HepG2 (cell line): ENCODE measurements around the gene COL25A1. TPM values are rescaled to one million over a fixed set of nuclear protein-coding genes. Genes with fewer than 3 reads are reported as not detected.

Experiments used
- ATAC-seq: fragments of 200-7000 bp; cut with Tn5 transposase; 3 replicates; pipeline ENCODE4 v1.9.1; 2020; ENCODE audit warnings: mild to moderate bottlenecking, moderate library complexity
- BruUV-seq: library from RNA; stranded (reverse); fragments of 400-500 nt; replicated peaks from 2 replicates; lab custom pipeline; 2021; lab: Mats Ljungman, UMichigan
- CTCF ChIA-PET: fragments of 300-600 bp; formaldehyde crosslinking; extraction: SDS; loops from one replicate; lab custom pipeline; 2021; ENCODE audit warnings: low total read pairs, inconsistent platforms, low intra/inter-chr PET ratio; lab: Yijun Ruan, JAX
- POLR2A ChIA-PET: fragments of 350-600 bp; sonication (Branson Sonifier 250); formaldehyde crosslinking; loops from one replicate; lab custom pipeline; 2020; ENCODE audit warnings: antibody characterized with exemption, inconsistent platforms; lab: Yijun Ruan, JAX
- DNase-seq: peaks from one replicate; pipeline ENCODE4 v3.0.0-alpha.2; 2015; ENCODE audit warnings: low spot score
- FAIRE-seq: peaks from 3 replicates; lab custom pipeline; 2011; peaks lifted over from hg19 to GRCh38; lab: Jason Lieb, UNC
- H2AFZ ChIP-seq: one replicate; pipeline ENCODE4 v1.6.1; 2011; ENCODE audit warnings: low read length, inconsistent platforms
- H3K27ac ChIP-seq: fragments of 300-600 bp; 3 replicates; pipeline ENCODE4 v1.8.0; 2011; ENCODE audit warnings: mixed run types, mild to moderate bottlenecking, mixed read lengths, low read length, inconsistent platforms; ENCODE audit not compliant: insufficient read depth; ENCODE audit errors: extremely low read length
- H3K27me3 ChIP-seq, 2 experiments: fragments of 200-600 bp in 1 of 2; 2 replicates in 1 of 2; 3 replicates in 1 of 2; pipeline versions ENCODE4 v1.6.0 to v1.8.0; 2011; ENCODE audit warnings: low read length in 2 of 2, mild to moderate bottlenecking in 2 of 2, moderate library complexity in 2 of 2, inconsistent platforms in 1 of 2; ENCODE audit not compliant: insufficient read depth in 2 of 2, control insufficient read depth in 1 of 2
- H3K36me3 ChIP-seq, 2 experiments: fragments of 200-600 bp in 1 of 2; replicated peaks in 1 of 2; 2 replicates in 1 of 2; 3 replicates in 1 of 2; pipeline versions ENCODE4 v1.5.1 to v1.8.0; 2011; ENCODE audit warnings: low read length in 2 of 2, inconsistent platforms in 1 of 2; ENCODE audit not compliant: insufficient read depth in 2 of 2, control insufficient read depth in 1 of 2
- H3K4me1 ChIP-seq: 2 replicates; pipeline ENCODE4 v1.5.1; 2012; ENCODE audit warnings: low read length, inconsistent platforms; ENCODE audit not compliant: insufficient read depth
- H3K4me2 ChIP-seq: 2 replicates; pipeline ENCODE4 v1.6.0; 2011; ENCODE audit warnings: low read depth, low read length, inconsistent platforms
- H3K4me3 ChIP-seq, 3 experiments: fragments of 200-600 bp in 1 of 3; sonication (generic), shearing (Covaris generic) in 1 of 3; replicated peaks in 1 of 3; 2 replicates each; pipeline ENCODE4 v1.5.1; 2011 to 2016; ENCODE audit warnings: low read length in 3 of 3, inconsistent platforms in 2 of 3, low read depth in 2 of 3, mild to moderate bottlenecking in 2 of 3, control low read depth in 1 of 3, mixed read lengths in 1 of 3; ENCODE audit not compliant: insufficient read depth in 1 of 3
- H3K79me2 ChIP-seq: one replicate; pipeline ENCODE4 v1.6.1; 2011; ENCODE audit warnings: low read length, inconsistent platforms; ENCODE audit not compliant: insufficient read depth
- H3K9ac ChIP-seq: 2 replicates; pipeline ENCODE4 v1.6.0; 2011; ENCODE audit warnings: mild to moderate bottlenecking, low read depth, low read length, inconsistent platforms; ENCODE audit not compliant: insufficient read depth
- H3K9me3 ChIP-seq: 2 replicates; pipeline ENCODE4 v1.5.1; 2012; ENCODE audit warnings: mild to moderate bottlenecking, low read length
- H4K20me1 ChIP-seq: 2 replicates; pipeline ENCODE4 v1.6.0; 2011; ENCODE audit warnings: inconsistent platforms, mild to moderate bottlenecking, low read length, moderate library complexity; ENCODE audit not compliant: insufficient read depth
- ATF7 ChIP-seq, 2 experiments: fragments of 450-650 bp in 1 of 2; sonication (generic) in 1 of 2; formaldehyde crosslinking in 1 of 2; IDR thresholded peaks; 2 replicates each; pipeline versions ENCODE4 v1.4.0 to v1.6.1; 2016 to 2020; ENCODE audit warnings: antibody characterized with exemption in 1 of 2, mild to moderate bottlenecking in 1 of 2, missing genetic modification reagents in 1 of 2
- CEBPB ChIP-seq: IDR thresholded peaks from 2 replicates; pipeline ENCODE4 v1.6.1; 2011; ENCODE audit warnings: low read depth, low read length, improper control_type of control experiment, borderline replicate concordance
- PCBP2 ChIP-seq: fragments of 200-400 bp; formaldehyde crosslinking; optimal IDR thresholded peaks from 2 replicates; pipeline ENCODE3; 2018; ENCODE audit warnings: low read length, low read depth; ENCODE audit not compliant: poor library complexity, severe bottlenecking
- YEATS4 ChIP-seq: sonication (generic); formaldehyde crosslinking; IDR thresholded peaks from 2 replicates; pipeline ENCODE4 v1.4.0; 2020; ENCODE audit warnings: missing genetic modification reagents, borderline replicate concordance
- ZNF761 ChIP-seq: sonication (generic); formaldehyde crosslinking; conservative IDR thresholded peaks from 2 replicates; pipeline ENCODE4 v1.4.0; 2020; ENCODE audit warnings: mild to moderate bottlenecking, missing genetic modification reagents
- WGBS: methylation state at CpG from one replicate; pipeline ENCODE4 v1.1.6; 2017; ENCODE audit warnings: low lambda C conversion rate; 5-methylcytosine and 5-hydroxymethylcytosine counted together
- in situ Hi-C: cut with HindIII; loops from 2 replicates; pipeline ENCODE4 v1.10.0; 2017; ENCODE audit warnings: low pct_unique_long_range_greater_than_20kb; ENCODE audit not compliant: extremely low pct_ligation_motif_present
- intact Hi-C: fragments of 100-400 bp; cut with micrococcal nuclease; formaldehyde crosslinking; loops from one replicate; pipeline ENCODE4 v1.10.0; 2022; ENCODE audit not compliant: unreplicated experiment
- polyA plus RNA-seq, 8 experiments: library from polyadenylated mRNA; depleted of rRNA in 3 of 8; stranded (reverse) in 7 of 8; unstranded in 1 of 8; fragments of >200 nt; fragmentation: Illumina TruSeq in 4 of 8; extraction: Trizol in 4 of 8; gene quantifications; 2 replicates each; pipeline versions ENCODE4 v1.2.1 to v1.2.3, GENCODE V29; 2011 to 2016; ENCODE audit warnings: low read depth in 4 of 8, missing spikeins in 1 of 8, mixed read lengths in 1 of 8; ENCODE audit not compliant: insufficient read depth in 1 of 8
- total RNA-seq, 5 experiments: library from RNA; depleted of rRNA; stranded (reverse); fragments of >200 nt; fragmentation: Illumina TruSeq; extraction: Trizol; gene quantifications; 2 replicates each; pipeline ENCODE4 v1.2.3, GENCODE V29; 2016; ENCODE audit warnings: low read depth in 1 of 5
- TF ChIP-seq, protein P1 (sequence below): fragments of 450-650 bp; IDR thresholded peaks from 2 replicates; pipeline ENCODE4 v1.6.1; 2016

The COL25A1 gene
- total and polyA plus RNA-seq, 2 of the 13 experiments (the other 11 are each of a cell fraction or from before 2014, with no cell fraction given), result not detected

DNA sequence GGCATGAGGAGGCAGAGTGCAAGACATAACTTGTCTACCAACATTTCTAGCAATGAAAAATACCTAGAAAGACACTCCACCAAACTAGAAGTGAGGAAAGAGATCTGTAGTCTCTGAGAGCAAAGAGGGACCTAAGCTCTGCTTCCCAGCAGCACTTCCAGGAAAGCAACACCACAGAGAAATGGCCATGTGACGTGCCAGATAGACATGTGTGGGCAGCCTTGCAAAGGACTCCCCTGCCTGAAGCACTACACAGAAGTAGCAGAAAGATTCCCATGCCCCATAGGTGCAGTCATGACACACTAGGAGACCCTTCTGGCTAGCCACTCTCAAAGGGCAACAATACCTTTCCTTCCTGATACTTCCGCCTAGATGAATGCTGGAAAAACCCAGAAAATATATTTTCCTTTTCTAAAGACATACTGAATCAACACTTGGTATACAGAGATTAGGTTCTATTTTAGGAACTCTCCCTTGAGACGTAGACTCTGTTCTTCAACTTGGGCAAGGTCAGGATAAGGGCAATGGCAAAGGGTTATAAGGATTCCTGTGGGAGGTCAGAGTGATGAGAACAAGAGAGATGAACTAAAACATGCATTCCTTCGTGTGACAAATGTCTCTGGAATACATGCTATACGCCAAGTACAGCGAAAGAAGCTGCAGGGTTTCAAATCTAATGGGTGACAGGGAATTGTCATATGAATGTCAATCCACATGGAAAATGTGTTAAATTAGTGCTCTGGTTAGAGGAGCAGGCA, 352.1 kb downstream of the COL25A1 start:
- H3K27me3 ChIP-seq, result no peaks in the 10 kb centered on the region
- BruUV-seq, result no TSS peak

DNA sequence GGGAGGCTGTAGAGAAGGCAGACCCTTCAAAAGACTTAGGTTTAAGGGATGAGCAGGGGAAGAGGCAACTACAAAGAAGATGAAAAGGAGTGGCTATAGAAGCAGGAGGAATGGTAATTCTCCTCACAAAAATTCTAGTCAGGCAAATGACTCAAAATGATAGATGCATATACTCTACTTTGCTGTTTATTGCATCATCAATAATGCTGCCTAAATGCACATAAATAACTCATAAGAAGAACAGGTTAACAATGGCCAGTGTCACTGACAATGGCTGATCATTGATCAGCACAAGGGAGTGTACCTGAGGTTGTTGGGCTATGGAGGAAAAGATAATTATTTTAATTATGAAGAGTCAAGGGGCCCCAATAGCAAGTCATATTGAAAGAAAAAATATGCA, 354.9 kb downstream of the COL25A1 start:
- Histone ChIP-seq H3K9me3 (no peaks in the 10 kb centered on the region), H2AFZ (no peak overlapping the region), H3K79me2 (no peaks in the 10 kb centered on the region), H4K20me1 (no peaks in the 10 kb centered on the region), H3K4me2 (no peak overlapping the region), H3K4me1 (no peaks in the 10 kb centered on the region), H3K9ac (no peak overlapping the region), H3K27ac (no peak overlapping the region), H3K4me3 (no peak overlapping the region), H3K36me3 (no peaks in the 10 kb centered on the region), H3K27me3 (no peaks in the 10 kb centered on the region)
- FAIRE-seq (no peak), ATAC-seq (no peak), DNase-seq (no peak)
- intact Hi-C loops, result no loop called here
- TF ChIP-seq ATF7 (IDR thresholded peaks at IDR 0.05), result peak; percentile 38; the same call in 1 of the 2 replicates
- no peak for TF ChIP-seq ATF7 (CRISPR knock-in tag; IDR thresholded peaks at IDR 0.05)
- peak; percentile 39; the same call in 1 of the 2 replicates for TF ChIP-seq CEBPB
- no peak for TF ChIP-seq ZNF761 (CRISPR knock-in tag)
- BruUV-seq, result no TSS peak
- ChIA-PET POLR2A (no interaction called here), CTCF (no interaction called here)
- in situ Hi-C loops, result no loop called here

More for the DNA sequence above, 352.1 kb downstream of the COL25A1 start:
- H3K27ac ChIP-seq, result no peak overlapping the region
- ATAC-seq (no peak), DNase-seq (no peak), FAIRE-seq (no peak)
- in situ Hi-C loops (no loop called here), intact Hi-C loops (no loop called here)
- no peaks in the 10 kb centered on the region for H4K20me1 ChIP-seq
- no peak overlapping the region for H3K4me2 ChIP-seq
- POLR2A ChIA-PET, result no interaction called here
- no peaks in the 10 kb centered on the region for H3K9me3 ChIP-seq
- H3K4me1 ChIP-seq, result no peaks in the 10 kb centered on the region
- no peak overlapping the region for H3K4me3 ChIP-seq
- no peaks in the 10 kb centered on the region for H3K36me3 ChIP-seq
- H3K9ac ChIP-seq, result no peak overlapping the region
- TF ChIP-seq, protein P1, sequence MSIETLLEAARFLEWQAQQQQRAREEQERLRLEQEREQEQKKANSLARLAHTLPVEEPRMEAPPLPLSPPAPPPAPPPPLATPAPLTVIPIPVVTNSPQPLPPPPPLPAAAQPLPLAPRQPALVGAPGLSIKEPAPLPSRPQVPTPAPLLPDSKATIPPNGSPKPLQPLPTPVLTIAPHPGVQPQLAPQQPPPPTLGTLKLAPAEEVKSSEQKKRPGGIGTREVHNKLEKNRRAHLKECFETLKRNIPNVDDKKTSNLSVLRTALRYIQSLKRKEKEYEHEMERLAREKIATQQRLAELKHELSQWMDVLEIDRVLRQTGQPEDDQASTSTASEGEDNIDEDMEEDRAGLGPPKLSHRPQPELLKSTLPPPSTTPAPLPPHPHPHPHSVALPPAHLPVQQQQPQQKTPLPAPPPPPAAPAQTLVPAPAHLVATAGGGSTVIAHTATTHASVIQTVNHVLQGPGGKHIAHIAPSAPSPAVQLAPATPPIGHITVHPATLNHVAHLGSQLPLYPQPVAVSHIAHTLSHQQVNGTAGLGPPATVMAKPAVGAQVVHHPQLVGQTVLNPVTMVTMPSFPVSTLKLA, result 0 out of 2 replicates have a peak, but pooled peaks have one; percentile 46
- TF ChIP-seq PCBP2 (no peak), YEATS4 (no peak)
- WGBS, result 20% methylated on average over 5 of the region's 6 CpGs
- CTCF ChIA-PET, result no interaction called here
- H2AFZ ChIP-seq, result no peak overlapping the region
- H3K79me2 ChIP-seq, result no peaks in the 10 kb centered on the region
